GM13976 (cell line): ENCODE data around the gene KCNAB2.

Experiments
- DNase-seq: peaks from one replicate; pipeline ENCODE4 v3.0.0; 2012; ENCODE audit warnings: low spot score
- in situ Hi-C: fragments of 300-500 bp; cut with MboI; formaldehyde crosslinking; loops from one replicate; pipeline ENCODE4 v1.12.0; 2022; ENCODE audit warnings: low sequenced_read_pairs, mixed read lengths, inconsistent platforms; ENCODE audit not compliant: unreplicated experiment
- TF ChIP-seq, protein P1 (sequence below): IDR thresholded peaks from 2 replicates; pipeline ENCODE4 v1.5.1; 2012; ENCODE audit warnings: borderline replicate concordance, mild to moderate bottlenecking; ENCODE audit not compliant: insufficient read depth; ENCODE audit errors: extremely low read depth, missing control alignments, control extremely low read depth

Gene KCNAB2

DNA sequence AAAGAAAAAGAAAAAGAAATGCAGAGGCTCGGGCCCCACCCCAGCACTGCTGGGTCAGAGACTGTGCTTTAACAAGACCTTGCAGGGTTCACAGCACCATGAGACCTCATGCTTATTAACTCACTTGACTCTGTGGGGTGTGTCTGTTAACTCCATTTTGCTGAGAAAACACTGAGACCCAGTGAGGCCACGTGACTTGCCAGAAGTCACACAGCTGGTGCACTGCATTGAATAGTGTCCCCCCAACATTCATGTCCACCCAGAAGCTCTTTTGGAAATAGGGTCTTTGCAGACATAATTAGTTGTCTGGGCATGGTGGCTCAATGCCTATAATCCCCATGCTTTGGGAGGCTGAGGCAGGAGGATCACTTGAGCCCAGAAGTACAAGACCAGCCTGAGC is 94.7 kb downstream of the KCNAB2 start:
- in situ Hi-C loops, result no loop called here
- no peak for DNase-seq
- TF ChIP-seq, protein P1, sequence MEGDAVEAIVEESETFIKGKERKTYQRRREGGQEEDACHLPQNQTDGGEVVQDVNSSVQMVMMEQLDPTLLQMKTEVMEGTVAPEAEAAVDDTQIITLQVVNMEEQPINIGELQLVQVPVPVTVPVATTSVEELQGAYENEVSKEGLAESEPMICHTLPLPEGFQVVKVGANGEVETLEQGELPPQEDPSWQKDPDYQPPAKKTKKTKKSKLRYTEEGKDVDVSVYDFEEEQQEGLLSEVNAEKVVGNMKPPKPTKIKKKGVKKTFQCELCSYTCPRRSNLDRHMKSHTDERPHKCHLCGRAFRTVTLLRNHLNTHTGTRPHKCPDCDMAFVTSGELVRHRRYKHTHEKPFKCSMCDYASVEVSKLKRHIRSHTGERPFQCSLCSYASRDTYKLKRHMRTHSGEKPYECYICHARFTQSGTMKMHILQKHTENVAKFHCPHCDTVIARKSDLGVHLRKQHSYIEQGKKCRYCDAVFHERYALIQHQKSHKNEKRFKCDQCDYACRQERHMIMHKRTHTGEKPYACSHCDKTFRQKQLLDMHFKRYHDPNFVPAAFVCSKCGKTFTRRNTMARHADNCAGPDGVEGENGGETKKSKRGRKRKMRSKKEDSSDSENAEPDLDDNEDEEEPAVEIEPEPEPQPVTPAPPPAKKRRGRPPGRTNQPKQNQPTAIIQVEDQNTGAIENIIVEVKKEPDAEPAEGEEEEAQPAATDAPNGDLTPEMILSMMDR, result no peak

DNA sequence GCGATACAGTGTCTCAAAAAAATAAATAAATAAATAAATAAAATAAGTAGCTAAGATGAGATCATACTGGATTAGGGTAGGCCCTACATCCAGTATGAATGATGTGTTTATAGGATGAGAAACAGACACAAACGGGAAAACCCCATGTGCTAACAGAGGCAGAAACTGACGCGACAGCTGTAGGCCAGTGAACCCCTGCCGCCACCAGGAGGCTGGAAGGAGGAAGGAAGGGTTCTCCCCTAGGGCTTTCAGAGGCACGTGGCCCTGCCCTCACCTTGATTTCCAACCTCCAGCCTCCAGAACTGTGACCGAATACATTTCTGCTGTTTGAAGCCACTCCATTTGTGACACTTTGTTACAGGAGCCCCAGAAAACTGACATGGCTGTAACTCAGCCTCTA is 95.9 kb downstream of the KCNAB2 start:
- TF ChIP-seq, protein P1, result no peak
- in situ Hi-C loops, result no loop called here
- DNase-seq, result peak; percentile 73

DNA sequence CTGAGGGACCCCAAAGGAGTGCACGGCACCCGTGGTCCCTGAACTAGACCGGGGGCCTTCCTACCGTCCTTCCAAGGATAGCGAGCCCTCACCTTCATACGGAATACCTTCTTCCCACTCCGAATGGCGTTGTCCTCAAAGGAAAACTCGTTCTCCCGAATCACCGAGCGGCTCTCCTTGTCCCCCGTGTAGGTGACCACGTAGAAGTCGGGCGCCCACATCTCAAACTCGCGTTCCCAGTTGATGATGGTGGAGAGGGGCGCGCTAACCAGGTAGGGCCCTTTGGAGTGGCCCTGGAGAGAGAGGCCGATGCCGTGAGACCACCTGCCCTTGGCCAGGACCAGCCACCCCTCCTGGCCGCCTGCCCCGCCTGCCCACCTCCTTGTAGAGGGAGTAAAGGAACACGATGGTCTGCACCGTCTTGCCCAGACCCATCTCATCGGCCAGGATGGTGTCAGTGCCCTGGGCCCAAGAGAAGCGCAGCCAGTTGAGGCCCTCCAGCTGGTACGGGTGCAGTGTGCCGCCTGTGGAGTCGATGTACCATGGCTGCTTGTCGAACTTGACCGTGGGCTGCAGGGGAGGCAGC is 96.4 kb downstream of the KCNAB2 start:
- in situ Hi-C loops, result no loop called here
- DNase-seq, result no peak
- TF ChIP-seq, protein P1, result no peak

DNA sequence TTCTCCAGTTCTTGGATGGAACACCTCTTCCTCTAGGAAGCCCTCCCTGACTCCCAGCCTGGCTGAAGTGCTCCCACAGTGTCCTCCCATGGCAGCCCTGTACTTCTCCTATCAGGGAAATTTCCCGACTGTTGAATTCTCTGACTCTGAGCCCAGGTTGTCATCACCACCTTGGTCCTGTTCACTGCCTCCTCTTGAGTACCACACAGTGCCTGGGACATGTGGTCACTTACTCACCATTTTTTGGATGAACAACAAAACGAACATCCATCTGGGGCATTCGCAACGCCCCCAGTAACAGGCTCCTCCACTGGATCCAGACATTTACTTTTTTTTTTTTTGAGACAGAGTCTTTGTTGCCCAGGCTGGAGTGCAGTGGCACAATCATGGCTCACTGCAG is 97.0 kb downstream of the KCNAB2 start:
- TF ChIP-seq, protein P1, result no peak
- in situ Hi-C loops, result no loop called here
- DNase-seq, result no peak

DNA sequence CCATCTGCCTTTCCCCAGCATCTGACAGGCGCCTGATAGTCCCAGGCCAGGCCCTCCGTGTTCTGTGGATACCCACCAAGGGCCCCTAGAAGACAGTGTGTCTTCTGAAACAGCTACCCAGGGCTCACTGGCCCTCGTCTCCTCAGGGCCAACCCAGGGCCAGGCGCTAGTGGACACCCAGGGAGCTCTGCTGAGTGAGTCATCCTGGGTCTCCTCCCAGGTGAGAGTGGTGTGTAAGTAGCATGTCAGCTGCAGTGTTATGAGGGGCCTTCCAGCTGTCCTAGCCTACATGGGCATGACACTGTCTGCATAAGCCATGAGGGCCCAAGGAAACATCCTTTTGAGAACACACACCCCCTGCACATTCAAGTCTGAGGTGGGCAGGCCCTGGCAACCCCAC is 97.7 kb downstream of the KCNAB2 start:
- TF ChIP-seq, protein P1, result no peak
- no peak for DNase-seq
- in situ Hi-C loops, result no loop called here

DNA sequence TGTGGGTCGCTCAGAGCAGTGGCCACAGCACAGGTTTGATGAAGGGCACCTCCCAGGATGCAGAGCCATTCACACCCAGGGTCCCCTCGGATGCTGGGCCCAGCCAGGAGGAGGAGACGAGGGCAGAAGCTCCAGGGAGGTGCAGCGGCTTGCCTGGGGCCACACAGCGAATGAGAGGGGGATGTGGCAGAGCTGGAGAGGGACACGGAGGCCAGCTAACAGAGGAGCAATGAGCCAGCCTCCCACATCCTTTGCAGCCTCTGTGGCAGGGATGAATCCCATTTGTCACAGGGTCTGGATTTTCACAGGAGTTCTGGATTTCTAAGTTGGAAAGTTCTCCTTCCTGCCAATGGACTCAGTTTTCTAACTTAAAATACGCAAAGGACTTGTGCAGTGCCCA is 98.5 kb downstream of the KCNAB2 start:
- no peak for DNase-seq
- TF ChIP-seq, protein P1, result no peak

DNA sequence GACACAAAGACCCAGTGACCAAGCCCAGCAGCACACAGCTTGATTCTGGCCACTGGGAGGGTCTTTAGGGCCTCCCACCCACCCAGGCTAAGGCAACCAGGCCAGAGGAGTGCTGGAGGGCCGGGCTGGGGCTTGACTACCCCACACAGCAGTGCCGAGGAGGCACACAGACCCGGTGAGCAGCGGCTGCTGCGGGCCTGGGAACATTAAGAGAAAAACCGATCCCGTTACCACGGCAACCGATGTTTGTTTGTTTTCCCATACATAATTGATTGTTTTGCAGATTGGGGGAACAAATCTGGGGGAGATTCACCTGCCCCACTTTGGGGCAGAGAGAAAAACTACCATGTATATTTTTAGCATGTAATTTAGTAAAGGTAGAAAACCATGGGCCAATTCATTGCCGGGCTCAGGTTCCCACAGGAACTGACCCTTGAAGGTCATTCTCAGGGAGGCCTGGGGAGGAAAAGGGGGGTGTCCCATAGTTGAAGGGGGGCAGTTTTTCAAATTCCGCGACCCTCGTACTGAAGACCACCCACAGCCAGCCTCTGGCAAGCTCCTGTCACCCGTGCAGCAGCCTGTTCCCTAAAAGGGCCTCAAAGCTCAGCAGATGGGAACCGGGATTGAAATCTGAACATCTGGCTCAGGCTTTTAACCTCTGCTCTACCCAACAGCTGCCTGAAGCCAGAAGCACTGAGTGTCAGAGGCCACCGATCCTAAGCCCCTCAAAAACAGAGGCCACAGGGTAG is 99.1 kb downstream of the KCNAB2 start:
- in situ Hi-C loops, result no loop called here
- DNase-seq, result no peak
- TF ChIP-seq, protein P1, result no peak

More for the DNA sequence above, 98.5 kb downstream of the KCNAB2 start:
- in situ Hi-C loops, result no loop called here
